Measurements from ENCODE around the gene ACTC1.

GRCh38 chr15:34773013-34773412 lies 22.3 kb downstream of the ACTC1 start:
- no peak for TF ChIP-seq CTCF (IDR thresholded peaks at IDR 0.05; ENCODE audit: extremely low read depth in 1 of 2, insufficient read depth in 1 of 2, low read depth in 1 of 2, low read length in 2 of 2)
- TF ChIP-seq POLR2AphosphoS5 (IDR thresholded peaks at IDR 0.05; ENCODE audit: insufficient read depth, low read depth, low read length) = no peak
- TF ChIP-seq POLR2A (IDR thresholded peaks at IDR 0.05; ENCODE audit: low read depth, low read length) = no peak
- TF ChIP-seq GATA2 (IDR thresholded peaks at IDR 0.05; ENCODE audit: insufficient read depth, insufficient read length, low read depth, low read length) = no peak
- TF ChIP-seq MYC (IDR thresholded peaks at IDR 0.05; ENCODE audit: low read depth, low read length) = no peak
- no peak for TF ChIP-seq EZH2 (IDR thresholded peaks at IDR 0.05; ENCODE audit: borderline replicate concordance, low read depth, low read length, severe bottlenecking)
- no peak for TF ChIP-seq MAX (IDR thresholded peaks at IDR 0.05; ENCODE audit: insufficient read depth, insufficient read length)
- TF ChIP-seq FOS (IDR thresholded peaks at IDR 0.05; ENCODE audit: borderline replicate concordance, insufficient read depth, low read length) = no peak
- TF ChIP-seq JUN (IDR thresholded peaks at IDR 0.05; ENCODE audit: borderline replicate concordance, insufficient read depth, insufficient read length, low read depth) = no peak
